GM18909 (cell line): Measurements from ENCODE around the gene DDX10.
A peak's percentile ranks its signal among the peaks of the same experiment; 100 is the strongest.

Source experiments
- ATAC-seq: cut with Tn5 transposase; IDR thresholded peaks from one replicate; pipeline ENCODE4 v1.9.1; 2021; ENCODE audit warnings: mild to moderate bottlenecking; ENCODE audit not compliant: unreplicated experiment, poor library complexity

DDX10 gene

GRCh38 chr11:108858622-108859021 lies 193.8 kb downstream of the DDX10 start:
- no peak for ATAC-seq

GRCh38 chr11:108859510-108859909 lies 194.6 kb downstream of the DDX10 start:
- ATAC-seq = no peak

GRCh38 chr11:108863528-108863927 lies 198.7 kb downstream of the DDX10 start:
- ATAC-seq = no peak

- no peak for ATAC-seq
Observed at GRCh38 chr11:108865406-108865805, 200.5 kb downstream of the DDX10 start.

GRCh38 chr11:108866781-108867180 lies 201.9 kb downstream of the DDX10 start:
- no peak for ATAC-seq

GRCh38 chr11:108870373-108871020 lies 205.6 kb downstream of the DDX10 start:
- ATAC-seq = no peak

GRCh38 chr11:108871152-108871551 lies 206.3 kb downstream of the DDX10 start:
- peak; percentile 47 for ATAC-seq

GRCh38 chr11:108871867-108872266 lies 207.0 kb downstream of the DDX10 start:
- ATAC-seq = no peak

- no peak for ATAC-seq
Observed at GRCh38 chr11:108872781-108873291, 208.0 kb downstream of the DDX10 start.

- no peak for ATAC-seq
Observed at GRCh38 chr11:108873310-108873709, 208.4 kb downstream of the DDX10 start.

GRCh38 chr11:108873941-108874340 lies 209.1 kb downstream of the DDX10 start:
- ATAC-seq = no peak

- ATAC-seq = no peak
Observed at GRCh38 chr11:108875134-108875533, 210.3 kb downstream of the DDX10 start.

GRCh38 chr11:108877178-108877577 lies 212.3 kb downstream of the DDX10 start:
- ATAC-seq = no peak

- no peak for ATAC-seq
Observed at GRCh38 chr11:108880510-108880909, 215.6 kb downstream of the DDX10 start.

GRCh38 chr11:108881131-108881530 lies 216.3 kb downstream of the DDX10 start:
- no peak for ATAC-seq

GRCh38 chr11:108882211-108882831 lies 217.5 kb downstream of the DDX10 start:
- ATAC-seq = no peak

- ATAC-seq = no peak
Observed at GRCh38 chr11:108886005-108886659, 221.3 kb downstream of the DDX10 start.

GRCh38 chr11:108886660-108887009 lies 221.8 kb downstream of the DDX10 start:
- ATAC-seq = no peak

GRCh38 chr11:108887436-108888238 lies 222.8 kb downstream of the DDX10 start:
- ATAC-seq = no peak

- no peak for ATAC-seq
Observed at GRCh38 chr11:108890482-108891105, 225.7 kb downstream of the DDX10 start.
